ENCODE data around the gene MYPOP. TPM values are rescaled to one million over a fixed set of nuclear protein-coding genes. Genes with fewer than 3 reads are reported as not detected.

Gene MYPOP
- total and polyA plus RNA-seq, 2 of the 13 experiments (the other 11 are each of a cell fraction or from before 2014, with no cell fraction given), result 2.3 to 2.7 TPM

- TF ChIP-seq POLR2G (IDR thresholded peaks at IDR 0.05; ENCODE audit: low read depth, low read length) (peak; percentile 49), SIX4 (CRISPR knock-in tag; IDR thresholded peaks at IDR 0.05) (no peak), PAWR (CRISPR knock-in tag; IDR thresholded peaks at IDR 0.05; ENCODE audit: borderline replicate concordance) (no peak), MTERF4 (CRISPR knock-in tag; IDR thresholded peaks at IDR 0.05) (no peak), REXO4 (CRISPR knock-in tag; IDR thresholded peaks at IDR 0.05; ENCODE audit: borderline replicate concordance) (no peak), LCORL (IDR thresholded peaks at IDR 0.05) (no peak), LCORL (CRISPR knock-in tag; IDR thresholded peaks at IDR 0.05) (no peak), ASH2L (IDR thresholded peaks at IDR 0.05; ENCODE audit: insufficient read length, low read depth, low read length) (no peak), PBX3 (CRISPR knock-in tag; IDR thresholded peaks at IDR 0.05; ENCODE audit: borderline replicate concordance) (no peak), ZNF282 (IDR thresholded peaks at IDR 0.05; ENCODE audit: partially characterized antibody) (no peak), SMARCC2 (IDR thresholded peaks at IDR 0.05) (no peak), CEBPB (IDR thresholded peaks at IDR 0.05; ENCODE audit: borderline replicate concordance, low read depth, low read length) (no peak), SMAD1 (CRISPR knock-in tag; IDR thresholded peaks at IDR 0.05; ENCODE audit: borderline replicate concordance, low read depth) (no peak), ZNF12 (CRISPR knock-in tag; IDR thresholded peaks at IDR 0.05) (no peak)
- TF ChIP-seq, protein P1, sequence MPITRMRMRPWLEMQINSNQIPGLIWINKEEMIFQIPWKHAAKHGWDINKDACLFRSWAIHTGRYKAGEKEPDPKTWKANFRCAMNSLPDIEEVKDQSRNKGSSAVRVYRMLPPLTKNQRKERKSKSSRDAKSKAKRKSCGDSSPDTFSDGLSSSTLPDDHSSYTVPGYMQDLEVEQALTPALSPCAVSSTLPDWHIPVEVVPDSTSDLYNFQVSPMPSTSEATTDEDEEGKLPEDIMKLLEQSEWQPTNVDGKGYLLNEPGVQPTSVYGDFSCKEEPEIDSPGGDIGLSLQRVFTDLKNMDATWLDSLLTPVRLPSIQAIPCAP (CRISPR knock-in tag; IDR thresholded peaks at IDR 0.05; ENCODE audit: low read depth), result no peak
- TF ChIP-seq, protein P2, sequence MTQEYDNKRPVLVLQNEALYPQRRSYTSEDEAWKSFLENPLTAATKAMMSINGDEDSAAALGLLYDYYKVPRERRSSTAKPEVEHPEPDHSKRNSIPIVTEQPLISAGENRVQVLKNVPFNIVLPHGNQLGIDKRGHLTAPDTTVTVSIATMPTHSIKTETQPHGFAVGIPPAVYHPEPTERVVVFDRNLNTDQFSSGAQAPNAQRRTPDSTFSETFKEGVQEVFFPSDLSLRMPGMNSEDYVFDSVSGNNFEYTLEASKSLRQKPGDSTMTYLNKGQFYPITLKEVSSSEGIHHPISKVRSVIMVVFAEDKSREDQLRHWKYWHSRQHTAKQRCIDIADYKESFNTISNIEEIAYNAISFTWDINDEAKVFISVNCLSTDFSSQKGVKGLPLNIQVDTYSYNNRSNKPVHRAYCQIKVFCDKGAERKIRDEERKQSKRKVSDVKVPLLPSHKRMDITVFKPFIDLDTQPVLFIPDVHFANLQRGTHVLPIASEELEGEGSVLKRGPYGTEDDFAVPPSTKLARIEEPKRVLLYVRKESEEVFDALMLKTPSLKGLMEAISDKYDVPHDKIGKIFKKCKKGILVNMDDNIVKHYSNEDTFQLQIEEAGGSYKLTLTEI (CRISPR knock-in tag; conservative IDR thresholded peaks at IDR 0.05), result no peak
- TF ChIP-seq, protein P3, sequence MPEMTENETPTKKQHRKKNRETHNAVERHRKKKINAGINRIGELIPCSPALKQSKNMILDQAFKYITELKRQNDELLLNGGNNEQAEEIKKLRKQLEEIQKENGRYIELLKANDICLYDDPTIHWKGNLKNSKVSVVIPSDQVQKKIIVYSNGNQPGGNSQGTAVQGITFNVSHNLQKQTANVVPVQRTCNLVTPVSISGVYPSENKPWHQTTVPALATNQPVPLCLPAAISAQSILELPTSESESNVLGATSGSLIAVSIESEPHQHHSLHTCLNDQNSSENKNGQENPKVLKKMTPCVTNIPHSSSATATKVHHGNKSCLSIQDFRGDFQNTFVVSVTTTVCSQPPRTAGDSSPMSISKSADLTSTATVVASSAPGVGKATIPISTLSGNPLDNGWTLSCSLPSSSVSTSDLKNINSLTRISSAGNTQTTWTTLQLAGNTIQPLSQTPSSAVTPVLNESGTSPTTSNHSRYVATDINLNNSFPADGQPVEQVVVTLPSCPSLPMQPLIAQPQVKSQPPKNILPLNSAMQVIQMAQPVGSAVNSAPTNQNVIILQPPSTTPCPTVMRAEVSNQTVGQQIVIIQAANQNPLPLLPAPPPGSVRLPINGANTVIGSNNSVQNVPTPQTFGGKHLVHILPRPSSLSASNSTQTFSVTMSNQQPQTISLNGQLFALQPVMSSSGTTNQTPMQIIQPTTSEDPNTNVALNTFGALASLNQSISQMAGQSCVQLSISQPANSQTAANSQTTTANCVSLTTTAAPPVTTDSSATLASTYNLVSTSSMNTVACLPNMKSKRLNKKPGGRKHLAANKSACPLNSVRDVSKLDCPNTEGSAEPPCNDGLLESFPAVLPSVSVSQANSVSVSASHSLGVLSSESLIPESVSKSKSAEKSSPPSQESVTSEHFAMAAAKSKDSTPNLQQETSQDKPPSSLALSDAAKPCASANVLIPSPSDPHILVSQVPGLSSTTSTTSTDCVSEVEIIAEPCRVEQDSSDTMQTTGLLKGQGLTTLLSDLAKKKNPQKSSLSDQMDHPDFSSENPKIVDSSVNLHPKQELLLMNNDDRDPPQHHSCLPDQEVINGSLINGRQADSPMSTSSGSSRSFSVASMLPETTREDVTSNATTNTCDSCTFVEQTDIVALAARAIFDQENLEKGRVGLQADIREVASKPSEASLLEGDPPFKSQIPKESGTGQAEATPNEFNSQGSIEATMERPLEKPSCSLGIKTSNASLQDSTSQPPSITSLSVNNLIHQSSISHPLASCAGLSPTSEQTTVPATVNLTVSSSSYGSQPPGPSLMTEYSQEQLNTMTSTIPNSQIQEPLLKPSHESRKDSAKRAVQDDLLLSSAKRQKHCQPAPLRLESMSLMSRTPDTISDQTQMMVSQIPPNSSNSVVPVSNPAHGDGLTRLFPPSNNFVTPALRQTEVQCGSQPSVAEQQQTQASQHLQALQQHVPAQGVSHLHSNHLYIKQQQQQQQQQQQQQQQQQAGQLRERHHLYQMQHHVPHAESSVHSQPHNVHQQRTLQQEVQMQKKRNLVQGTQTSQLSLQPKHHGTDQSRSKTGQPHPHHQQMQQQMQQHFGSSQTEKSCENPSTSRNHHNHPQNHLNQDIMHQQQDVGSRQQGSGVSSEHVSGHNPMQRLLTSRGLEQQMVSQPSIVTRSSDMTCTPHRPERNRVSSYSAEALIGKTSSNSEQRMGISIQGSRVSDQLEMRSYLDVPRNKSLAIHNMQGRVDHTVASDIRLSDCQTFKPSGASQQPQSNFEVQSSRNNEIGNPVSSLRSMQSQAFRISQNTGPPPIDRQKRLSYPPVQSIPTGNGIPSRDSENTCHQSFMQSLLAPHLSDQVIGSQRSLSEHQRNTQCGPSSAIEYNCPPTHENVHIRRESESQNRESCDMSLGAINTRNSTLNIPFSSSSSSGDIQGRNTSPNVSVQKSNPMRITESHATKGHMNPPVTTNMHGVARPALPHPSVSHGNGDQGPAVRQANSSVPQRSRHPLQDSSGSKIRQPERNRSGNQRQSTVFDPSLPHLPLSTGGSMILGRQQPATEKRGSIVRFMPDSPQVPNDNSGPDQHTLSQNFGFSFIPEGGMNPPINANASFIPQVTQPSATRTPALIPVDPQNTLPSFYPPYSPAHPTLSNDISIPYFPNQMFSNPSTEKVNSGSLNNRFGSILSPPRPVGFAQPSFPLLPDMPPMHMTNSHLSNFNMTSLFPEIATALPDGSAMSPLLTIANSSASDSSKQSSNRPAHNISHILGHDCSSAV (CRISPR knock-in tag; IDR thresholded peaks at IDR 0.05; ENCODE audit: borderline replicate concordance), result no peak
Observed at GRCh38 chr19:45863335-45863839, 39.0 kb downstream of the MYPOP start (continued).
